ENCODE measurements around the gene CCT3. TPM values are rescaled to one million over a fixed set of nuclear protein-coding genes. Genes with fewer than 3 reads are reported as not detected.
A peak's percentile ranks its signal among the peaks of the same experiment; 100 is the strongest.

CCT3 gene
- total RNA-seq, 1 donor from 2014 or later = 347 TPM

GRCh38 chr1:156385534-156386031 lies 47.5 kb upstream of the CCT3 start:
- Mint-ChIP-seq H3K4me1 (ENCODE audit: low read depth, unreplicated experiment) (peaks cover 1% of the 10 kb centered on the region), H3K36me3 (ENCODE audit: unreplicated experiment) (no peaks in the 10 kb centered on the region), H3K27ac (ENCODE audit: unreplicated experiment) (no peak overlapping the region), H3K4me3 (ENCODE audit: unreplicated experiment) (no peak overlapping the region), H3K9me3 (ENCODE audit: unreplicated experiment) (no peaks in the 10 kb centered on the region), H3K27me3 (ENCODE audit: unreplicated experiment) (peaks cover 22% of the 10 kb centered on the region)
- peak; percentile 89 for TF ChIP-seq CTCF (IDR thresholded peaks at IDR 0.05; ENCODE audit: partially characterized antibody, unreplicated experiment)
- DNase-seq = peak; percentile 72

GRCh38 chr1:156384658-156385057 lies 46.6 kb upstream of the CCT3 start:
- Mint-ChIP-seq H3K4me1 (ENCODE audit: low read depth, unreplicated experiment) (no peaks in the 10 kb centered on the region), H3K9me3 (ENCODE audit: unreplicated experiment) (no peaks in the 10 kb centered on the region), H3K4me3 (ENCODE audit: unreplicated experiment) (no peak overlapping the region), H3K27ac (ENCODE audit: unreplicated experiment) (no peak overlapping the region), H3K36me3 (ENCODE audit: unreplicated experiment) (no peaks in the 10 kb centered on the region), H3K27me3 (ENCODE audit: unreplicated experiment) (peaks cover 22% of the 10 kb centered on the region)
- no peak for TF ChIP-seq CTCF (IDR thresholded peaks at IDR 0.05; ENCODE audit: partially characterized antibody, unreplicated experiment)
- DNase-seq = no peak

GRCh38 chr1:156384007-156384406 lies 45.9 kb upstream of the CCT3 start:
- no peak for DNase-seq

GRCh38 chr1:156383023-156383422 lies 44.9 kb upstream of the CCT3 start:
- H3K4me1 Mint-ChIP-seq (ENCODE audit: low read depth, unreplicated experiment) = no peaks in the 10 kb centered on the region
- no peaks in the 10 kb centered on the region for H3K36me3 Mint-ChIP-seq (ENCODE audit: unreplicated experiment)
- H3K4me3 Mint-ChIP-seq (ENCODE audit: unreplicated experiment) = no peak overlapping the region
- peak; percentile 87 for DNase-seq
- no peaks in the 10 kb centered on the region for H3K9me3 Mint-ChIP-seq (ENCODE audit: unreplicated experiment)
- H3K27ac Mint-ChIP-seq (ENCODE audit: unreplicated experiment) = no peak overlapping the region
- peak; percentile 86 for TF ChIP-seq CTCF (IDR thresholded peaks at IDR 0.05; ENCODE audit: partially characterized antibody, unreplicated experiment)
- H3K27me3 Mint-ChIP-seq (ENCODE audit: unreplicated experiment) = peaks cover 14% of the 10 kb centered on the region

More at GRCh38 chr1:156384007-156384406, 45.9 kb upstream of the CCT3 start:
- TF ChIP-seq CTCF (IDR thresholded peaks at IDR 0.05; ENCODE audit: partially characterized antibody, unreplicated experiment) = no peak
- no peaks in the 10 kb centered on the region for H3K4me1 Mint-ChIP-seq (ENCODE audit: low read depth, unreplicated experiment)
- H3K9me3 Mint-ChIP-seq (ENCODE audit: unreplicated experiment) = no peaks in the 10 kb centered on the region
- no peaks in the 10 kb centered on the region for H3K36me3 Mint-ChIP-seq (ENCODE audit: unreplicated experiment)
- peaks cover 18% of the 10 kb centered on the region for H3K27me3 Mint-ChIP-seq (ENCODE audit: unreplicated experiment)
- no peak overlapping the region for H3K27ac Mint-ChIP-seq (ENCODE audit: unreplicated experiment)
- no peak overlapping the region for H3K4me3 Mint-ChIP-seq (ENCODE audit: unreplicated experiment)

- H3K27me3 Mint-ChIP-seq (ENCODE audit: unreplicated experiment) = peaks cover 13% of the 10 kb centered on the region
- H3K36me3 Mint-ChIP-seq (ENCODE audit: unreplicated experiment) = no peaks in the 10 kb centered on the region
- H3K27ac Mint-ChIP-seq (ENCODE audit: unreplicated experiment) = no peak overlapping the region
- no peaks in the 10 kb centered on the region for H3K9me3 Mint-ChIP-seq (ENCODE audit: unreplicated experiment)
- no peak for DNase-seq
- H3K4me1 Mint-ChIP-seq (ENCODE audit: low read depth, unreplicated experiment) = no peaks in the 10 kb centered on the region
- H3K4me3 Mint-ChIP-seq (ENCODE audit: unreplicated experiment) = no peak overlapping the region
- TF ChIP-seq CTCF (IDR thresholded peaks at IDR 0.05; ENCODE audit: partially characterized antibody, unreplicated experiment) = no peak
These were observed 44.5 kb upstream of the CCT3 start for GRCh38 chr1:156382561-156382960.
